ENCODE measurements around the gene CARD11.

DNA sequence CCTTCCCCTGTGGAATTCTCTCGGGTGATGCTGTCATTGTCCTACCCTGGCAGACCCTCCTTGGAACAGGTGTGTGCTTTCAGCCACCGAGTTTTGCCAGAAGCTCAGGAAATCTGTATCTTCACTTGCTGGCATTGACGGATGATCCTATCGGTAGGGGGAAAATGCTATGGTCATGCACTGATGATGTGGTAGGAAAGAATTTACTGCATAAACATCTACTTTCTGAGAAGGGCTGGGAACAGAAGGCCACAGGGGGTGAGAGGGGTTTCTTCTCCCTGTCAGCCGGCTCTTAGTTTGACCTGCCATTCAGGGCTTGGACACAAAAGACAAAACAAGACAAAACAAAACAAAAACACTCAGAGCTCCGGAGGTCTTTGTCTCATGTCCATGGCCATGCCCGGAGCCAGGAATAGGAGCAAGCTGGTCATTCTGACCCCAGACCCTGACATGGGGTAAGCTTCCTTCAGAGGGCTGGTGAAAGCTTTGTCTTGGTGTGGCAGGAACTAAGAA lies 43.6 kb upstream of the CARD11 start:
- TF ChIP-seq CTCF (IDR thresholded peaks at IDR 0.05), result no peak
- no peak for TF ChIP-seq SIN3A (IDR thresholded peaks at IDR 0.05; ENCODE audit: borderline replicate concordance, insufficient read depth, low read depth, low read length)
- no peak for TF ChIP-seq POLR2AphosphoS5 (IDR thresholded peaks at IDR 0.05; ENCODE audit: low read depth, low read length)
- TF ChIP-seq, protein P1, sequence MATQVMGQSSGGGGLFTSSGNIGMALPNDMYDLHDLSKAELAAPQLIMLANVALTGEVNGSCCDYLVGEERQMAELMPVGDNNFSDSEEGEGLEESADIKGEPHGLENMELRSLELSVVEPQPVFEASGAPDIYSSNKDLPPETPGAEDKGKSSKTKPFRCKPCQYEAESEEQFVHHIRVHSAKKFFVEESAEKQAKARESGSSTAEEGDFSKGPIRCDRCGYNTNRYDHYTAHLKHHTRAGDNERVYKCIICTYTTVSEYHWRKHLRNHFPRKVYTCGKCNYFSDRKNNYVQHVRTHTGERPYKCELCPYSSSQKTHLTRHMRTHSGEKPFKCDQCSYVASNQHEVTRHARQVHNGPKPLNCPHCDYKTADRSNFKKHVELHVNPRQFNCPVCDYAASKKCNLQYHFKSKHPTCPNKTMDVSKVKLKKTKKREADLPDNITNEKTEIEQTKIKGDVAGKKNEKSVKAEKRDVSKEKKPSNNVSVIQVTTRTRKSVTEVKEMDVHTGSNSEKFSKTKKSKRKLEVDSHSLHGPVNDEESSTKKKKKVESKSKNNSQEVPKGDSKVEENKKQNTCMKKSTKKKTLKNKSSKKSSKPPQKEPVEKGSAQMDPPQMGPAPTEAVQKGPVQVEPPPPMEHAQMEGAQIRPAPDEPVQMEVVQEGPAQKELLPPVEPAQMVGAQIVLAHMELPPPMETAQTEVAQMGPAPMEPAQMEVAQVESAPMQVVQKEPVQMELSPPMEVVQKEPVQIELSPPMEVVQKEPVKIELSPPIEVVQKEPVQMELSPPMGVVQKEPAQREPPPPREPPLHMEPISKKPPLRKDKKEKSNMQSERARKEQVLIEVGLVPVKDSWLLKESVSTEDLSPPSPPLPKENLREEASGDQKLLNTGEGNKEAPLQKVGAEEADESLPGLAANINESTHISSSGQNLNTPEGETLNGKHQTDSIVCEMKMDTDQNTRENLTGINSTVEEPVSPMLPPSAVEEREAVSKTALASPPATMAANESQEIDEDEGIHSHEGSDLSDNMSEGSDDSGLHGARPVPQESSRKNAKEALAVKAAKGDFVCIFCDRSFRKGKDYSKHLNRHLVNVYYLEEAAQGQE (IDR thresholded peaks at IDR 0.05; ENCODE audit: insufficient read depth in 1 of 2, low read depth in 2 of 2, low read length in 1 of 2), result no peak
- TF ChIP-seq TCF7L2 (IDR thresholded peaks at IDR 0.05; ENCODE audit: low read depth, low read length), result no peak
